Esophagus (tissue), 2 donors: ENCODE results near the gene NTNG1. TPM values are rescaled to one million over a fixed set of nuclear protein-coding genes. Genes with fewer than 3 reads are reported as not detected.

ENCODE experiments used
- H3K27ac ChIP-seq, 2 donors: one replicate each; pipeline ENCODE4 v1.5.1; 2013; ENCODE audit warnings: low read depth in 2 of 2, mild to moderate bottlenecking in 2 of 2, inconsistent platforms in 1 of 2, low read length in 1 of 2, moderate library complexity in 1 of 2
- H3K27me3 ChIP-seq, 2 donors: one replicate each; pipeline ENCODE4 v1.6.1; 2013; ENCODE audit warnings: low read length in 2 of 2, control low read depth in 1 of 2, mild to moderate bottlenecking in 1 of 2; ENCODE audit not compliant: insufficient read depth in 2 of 2, control insufficient read depth in 1 of 2
- H3K36me3 ChIP-seq, 2 donors: one replicate each; pipeline ENCODE4 v1.6.1; 2013; ENCODE audit warnings: low read length in 1 of 2; ENCODE audit not compliant: control insufficient read depth in 2 of 2, insufficient read depth in 2 of 2
- H3K4me1 ChIP-seq, 2 donors: one replicate each; pipeline ENCODE4 v1.6.1; 2013; ENCODE audit warnings: low read length in 1 of 2; ENCODE audit not compliant: control insufficient read depth in 2 of 2, insufficient read depth in 2 of 2
- H3K4me3 ChIP-seq, 2 donors: one replicate each; pipeline ENCODE4 v1.5.1; 2013; ENCODE audit warnings: low read length in 2 of 2, mild to moderate bottlenecking in 2 of 2, low read depth in 1 of 2, moderate library complexity in 1 of 2
- H3K9me3 ChIP-seq, 2 donors: one replicate each; pipeline ENCODE4 v1.6.1; 2013; ENCODE audit warnings: mild to moderate bottlenecking in 2 of 2, low read depth in 1 of 2, low read length in 1 of 2, moderate library complexity in 1 of 2; ENCODE audit not compliant: control insufficient read depth in 2 of 2, insufficient read depth in 1 of 2
- WGBS, 2 donors: extraction: QIAGEN DNeasy Blood & Tissue Kit; methylation state at CpG; one replicate each; pipeline ENCODE4 v1.1.7; 2013; 5-methylcytosine and 5-hydroxymethylcytosine counted together
- polyA plus RNA-seq, 2 donors: library from polyadenylated mRNA; stranded (reverse); fragments of 200-250 nt; gene quantifications; one replicate each; pipeline ENCODE4 v1.2.3, GENCODE V29; 2013
- donor health status: healthy with polysubstance abuse.
- donor health status: Bipolar disorder and iron deficiency.

NTNG1 gene
- polyA plus RNA-seq, 2 donors = 0.05 TPM; not detected in 1

GRCh38 chr1:107184888-107185287, 44.0 kb downstream of the NTNG1 start:
- H3K4me1 ChIP-seq = no peaks in the 10 kb centered on the region
- H3K27ac ChIP-seq = no peak overlapping the region
- H3K4me3 ChIP-seq = no peak overlapping the region
- H3K9me3 ChIP-seq = no peaks in the 10 kb centered on the region
- 39 to 53% methylated on average over 2 of the region's 2 CpGs for WGBS, 2 donors
- no peaks in the 10 kb centered on the region for H3K27me3 ChIP-seq
- no peaks in the 10 kb centered on the region for H3K36me3 ChIP-seq

- H3K27me3 ChIP-seq = no peaks in the 10 kb centered on the region
- 40 to 44% methylated on average over 3 of the region's 3 CpGs for WGBS, 2 donors
- H3K36me3 ChIP-seq = no peaks in the 10 kb centered on the region
- no peaks in the 10 kb centered on the region for H3K9me3 ChIP-seq
- H3K4me1 ChIP-seq = no peaks in the 10 kb centered on the region
- H3K27ac ChIP-seq = no peak overlapping the region
- no peak overlapping the region for H3K4me3 ChIP-seq
These were observed 46.6 kb downstream of the NTNG1 start for GRCh38 chr1:107187399-107187798.

DNA sequence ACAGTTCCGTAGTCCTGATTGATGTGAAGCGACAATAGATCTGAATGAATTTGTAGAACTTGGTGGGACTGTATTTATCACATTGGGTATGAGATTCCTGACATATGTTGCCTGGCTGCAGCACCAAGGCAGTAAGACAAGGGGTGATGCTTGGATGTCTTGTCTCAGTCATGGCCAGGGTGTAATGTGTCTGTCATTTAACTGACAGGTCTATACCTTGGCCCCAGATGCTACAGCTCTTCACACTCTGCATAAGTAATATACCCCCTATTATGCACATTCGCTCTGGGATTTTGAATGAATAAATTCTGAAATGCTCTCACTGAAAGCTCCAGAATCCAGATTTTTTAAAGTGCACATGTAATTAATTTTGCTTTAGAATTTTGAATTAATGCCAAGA, 47.3 kb downstream of the NTNG1 start:
- Histone ChIP-seq H3K27ac (no peak overlapping the region), H3K36me3 (no peaks in the 10 kb centered on the region), H3K27me3 (no peaks in the 10 kb centered on the region), H3K9me3 (no peaks in the 10 kb centered on the region), H3K4me1 (no peaks in the 10 kb centered on the region), H3K4me3 (no peak overlapping the region)
- WGBS, 2 donors = 85 to 92% methylated on average over 3 of the region's 3 CpGs

DNA sequence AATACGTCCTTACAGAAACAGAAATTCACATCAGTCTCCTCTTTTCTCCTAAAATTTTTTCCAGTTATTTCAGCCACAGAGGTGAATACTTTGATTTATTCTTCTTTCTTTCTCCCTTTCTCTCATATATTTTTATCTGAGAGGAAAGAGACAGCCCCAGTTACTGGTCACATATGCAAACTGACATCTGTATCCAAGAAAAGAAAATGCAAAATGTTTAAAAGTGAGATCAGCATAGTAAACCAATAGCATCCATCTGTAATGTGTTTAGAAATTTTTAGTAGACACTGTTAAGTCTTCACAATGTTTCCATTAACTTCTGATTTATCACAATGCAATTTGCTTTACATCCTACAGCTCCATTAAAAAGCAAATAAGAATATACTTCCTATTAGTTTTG, 53.5 kb downstream of the NTNG1 start:
- Histone ChIP-seq H3K4me1 (no peaks in the 10 kb centered on the region), H3K36me3 (no peaks in the 10 kb centered on the region), H3K27ac (no peak overlapping the region), H3K4me3 (no peak overlapping the region), H3K27me3 (no peaks in the 10 kb centered on the region), H3K9me3 (no peaks in the 10 kb centered on the region)
- 75 to 82% methylated on average over 1 of the region's 1 CpG for WGBS, 2 donors

DNA sequence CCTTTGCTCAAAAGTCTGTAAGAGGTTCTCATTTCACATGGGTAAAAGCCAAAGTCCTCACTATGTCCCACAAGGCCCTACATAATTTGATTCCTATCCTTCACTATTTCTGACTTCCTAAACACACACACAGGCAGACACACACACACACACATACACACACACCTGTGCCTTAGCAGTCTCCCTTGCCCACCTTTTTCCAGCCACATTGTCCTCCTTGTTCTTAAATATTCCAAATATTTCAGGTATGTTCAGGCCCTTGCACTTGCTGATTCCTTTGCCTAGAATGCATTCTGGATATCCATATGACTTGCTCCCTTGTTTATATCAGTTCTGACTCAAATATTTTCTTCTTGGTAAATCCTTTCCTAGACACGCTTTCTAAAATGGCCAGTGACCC, 54.6 kb downstream of the NTNG1 start:
- Histone ChIP-seq H3K27ac (no peak overlapping the region), H3K4me1 (no peaks in the 10 kb centered on the region), H3K36me3 (no peaks in the 10 kb centered on the region), H3K4me3 (no peak overlapping the region), H3K27me3 (no peaks in the 10 kb centered on the region), H3K9me3 (no peaks in the 10 kb centered on the region)
- 68 to 80% methylated on average over 1 of the region's 1 CpG for WGBS, 2 donors

DNA sequence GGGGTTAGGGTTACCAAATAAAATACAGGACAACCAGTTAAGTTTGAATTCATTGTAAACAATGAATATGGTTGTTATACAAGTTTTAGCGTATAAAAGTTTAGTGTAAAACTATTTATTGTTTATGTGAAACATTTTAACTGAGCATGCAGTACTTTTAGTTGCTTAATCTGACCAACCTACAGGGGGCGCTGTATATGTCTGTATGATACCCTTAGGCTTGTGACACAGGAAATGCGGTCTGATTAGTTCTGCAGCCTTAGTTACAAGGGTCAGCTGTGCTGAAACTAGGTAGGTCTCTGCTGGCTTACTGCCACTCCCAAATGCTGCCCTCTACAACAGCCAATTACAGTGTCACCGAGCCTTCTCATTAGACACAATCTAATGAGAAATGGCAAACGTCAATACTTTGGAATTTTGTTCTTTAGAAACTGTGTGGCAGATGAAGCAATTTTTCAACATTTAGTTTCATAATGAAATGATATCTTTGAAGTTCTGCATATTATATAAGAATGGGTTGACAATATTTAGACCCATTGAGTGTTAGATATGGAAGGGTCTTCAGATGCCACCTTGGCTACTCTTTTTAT, 56.2 kb downstream of the NTNG1 start:
- H3K27ac ChIP-seq = no peak overlapping the region

GRCh38 chr1:107198561-107198960, 57.7 kb downstream of the NTNG1 start:
- Histone ChIP-seq H3K9me3 (no peaks in the 10 kb centered on the region), H3K27ac (no peak overlapping the region), H3K4me3 (no peak overlapping the region), H3K36me3 (no peaks in the 10 kb centered on the region), H3K4me1 (no peaks in the 10 kb centered on the region), H3K27me3 (no peaks in the 10 kb centered on the region)
- WGBS, 2 donors = 35 to 41% methylated on average over 5 of the region's 5 CpGs

More for the DNA sequence above, 56.2 kb downstream of the NTNG1 start:
- no peaks in the 10 kb centered on the region for H3K4me1 ChIP-seq
- 55 to 62% methylated on average over 5 of the region's 5 CpGs for WGBS, 2 donors
- H3K27me3 ChIP-seq = no peaks in the 10 kb centered on the region
- no peaks in the 10 kb centered on the region for H3K9me3 ChIP-seq
- H3K4me3 ChIP-seq = no peak overlapping the region
- no peaks in the 10 kb centered on the region for H3K36me3 ChIP-seq

- Histone ChIP-seq H3K27me3 (no peaks in the 10 kb centered on the region), H3K4me1 (no peaks in the 10 kb centered on the region), H3K9me3 (no peaks in the 10 kb centered on the region), H3K4me3 (no peak overlapping the region), H3K27ac (no peak overlapping the region), H3K36me3 (no peaks in the 10 kb centered on the region)
- 82 to 92% methylated on average over 1 of the region's 1 CpG for WGBS, 2 donors
These were observed 59.8 kb downstream of the NTNG1 start for GRCh38 chr1:107200631-107201030.

DNA sequence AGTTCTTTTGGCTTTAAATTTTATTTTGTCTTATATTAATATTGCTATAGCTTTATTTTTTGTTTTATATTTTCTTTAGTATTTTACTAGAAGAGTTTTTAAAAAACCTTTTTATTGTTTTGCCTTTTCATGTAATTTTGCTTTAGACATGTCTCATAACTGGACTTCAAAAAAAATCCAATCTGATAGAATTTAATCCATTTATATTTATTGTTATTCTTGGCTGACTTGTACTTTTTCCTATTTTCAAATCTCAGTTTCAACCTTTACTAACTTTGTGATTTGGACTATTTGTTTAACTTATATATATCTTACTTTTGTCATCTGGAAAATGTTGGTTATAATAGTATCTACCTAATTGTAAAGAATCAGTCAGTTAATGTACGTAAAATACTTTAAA, 61.2 kb downstream of the NTNG1 start:
- H3K4me3 ChIP-seq = no peak overlapping the region
- no peaks in the 10 kb centered on the region for H3K4me1 ChIP-seq
- 94 to 98% methylated on average over 1 of the region's 1 CpG for WGBS, 2 donors
- H3K9me3 ChIP-seq = no peaks in the 10 kb centered on the region
- no peak overlapping the region for H3K27ac ChIP-seq
- no peaks in the 10 kb centered on the region for H3K27me3 ChIP-seq
- no peaks in the 10 kb centered on the region for H3K36me3 ChIP-seq

- WGBS, 2 donors = 89 to 90% methylated on average over 7 of the region's 7 CpGs
- Histone ChIP-seq H3K9me3 (no peaks in the 10 kb centered on the region), H3K4me3 (no peak overlapping the region), H3K27ac (no peak overlapping the region), H3K4me1 (no peaks in the 10 kb centered on the region), H3K36me3 (no peaks in the 10 kb centered on the region), H3K27me3 (no peaks in the 10 kb centered on the region)
These were observed 72.4 kb downstream of the NTNG1 start for GRCh38 chr1:107213225-107213624.
